PC-3 (cell line): ENCODE results near the gene THSD7A.

Source experiments
- CTCF ChIP-seq: fragments of 300-600 bp; sonication (generic); conservative IDR thresholded peaks from 2 replicates; pipeline ENCODE4 v1.5.1; 2017; ENCODE audit warnings: antibody characterized with exemption, low read depth, mild to moderate bottlenecking, low read length
- EZH2 ChIP-seq: fragments of 300-600 bp; sonication (generic); IDR thresholded peaks from one replicate; pipeline ENCODE4 v1.6.1; 2017; ENCODE audit warnings: antibody characterized with exemption, mild to moderate bottlenecking, low read length; ENCODE audit not compliant: unreplicated experiment
- EZH2phosphoT487 ChIP-seq: fragments of 300-600 bp; sonication (generic); IDR thresholded peaks from 2 replicates; pipeline ENCODE4 v1.6.1; 2018; ENCODE audit warnings: mild to moderate bottlenecking, antibody characterized with exemption, low read length, borderline replicate concordance

GRCh38 chr7:11469028-11469745 is 362.8 kb downstream of the THSD7A start:
- TF ChIP-seq CTCF (no peak), EZH2 (no peak), EZH2phosphoT487 (no peak)
